ENCODE data around the gene MELK.

MELK gene

DNA sequence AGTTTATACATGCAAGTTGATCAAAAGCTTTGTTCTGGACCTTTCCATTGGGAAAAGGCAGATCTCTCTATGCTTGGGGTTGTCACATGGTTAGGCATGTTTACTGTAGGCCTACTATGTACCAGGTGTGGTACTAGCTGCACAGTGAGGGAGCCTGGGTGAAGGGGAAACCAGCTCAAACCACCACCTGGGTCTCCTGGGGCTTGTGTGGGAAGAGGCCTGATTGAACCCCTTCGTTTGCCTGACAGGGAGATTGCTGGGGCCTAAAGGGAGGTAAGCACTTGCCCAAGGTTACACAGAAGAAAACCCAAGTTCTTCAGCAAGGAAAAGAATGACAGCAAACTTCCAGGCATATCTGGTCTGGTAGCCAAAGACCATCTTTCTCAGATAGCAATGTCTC is 145.9 kb downstream of the MELK start:
- no peak overlapping the region for H3K4me3 ChIP-seq (ENCODE audit: low read length)
- TF ChIP-seq EZH2phosphoT487 (IDR thresholded peaks at IDR 0.05; ENCODE audit: low read length) (no peak), EZH2 (optimal IDR thresholded peaks at IDR 0.05; ENCODE audit: low read depth, low read length) (no peak)
- TF ChIP-seq, protein P1, sequence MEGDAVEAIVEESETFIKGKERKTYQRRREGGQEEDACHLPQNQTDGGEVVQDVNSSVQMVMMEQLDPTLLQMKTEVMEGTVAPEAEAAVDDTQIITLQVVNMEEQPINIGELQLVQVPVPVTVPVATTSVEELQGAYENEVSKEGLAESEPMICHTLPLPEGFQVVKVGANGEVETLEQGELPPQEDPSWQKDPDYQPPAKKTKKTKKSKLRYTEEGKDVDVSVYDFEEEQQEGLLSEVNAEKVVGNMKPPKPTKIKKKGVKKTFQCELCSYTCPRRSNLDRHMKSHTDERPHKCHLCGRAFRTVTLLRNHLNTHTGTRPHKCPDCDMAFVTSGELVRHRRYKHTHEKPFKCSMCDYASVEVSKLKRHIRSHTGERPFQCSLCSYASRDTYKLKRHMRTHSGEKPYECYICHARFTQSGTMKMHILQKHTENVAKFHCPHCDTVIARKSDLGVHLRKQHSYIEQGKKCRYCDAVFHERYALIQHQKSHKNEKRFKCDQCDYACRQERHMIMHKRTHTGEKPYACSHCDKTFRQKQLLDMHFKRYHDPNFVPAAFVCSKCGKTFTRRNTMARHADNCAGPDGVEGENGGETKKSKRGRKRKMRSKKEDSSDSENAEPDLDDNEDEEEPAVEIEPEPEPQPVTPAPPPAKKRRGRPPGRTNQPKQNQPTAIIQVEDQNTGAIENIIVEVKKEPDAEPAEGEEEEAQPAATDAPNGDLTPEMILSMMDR (IDR thresholded peaks at IDR 0.05; ENCODE audit: low read length), result no peak
- no peak for DNase-seq
- no peaks in the 10 kb centered on the region for H3K9me2 ChIP-seq (replicated peaks; ENCODE audit: insufficient read depth, low read length)
- H3K9me3 ChIP-seq (replicated peaks; ENCODE audit: insufficient read depth, low read length), result no peaks in the 10 kb centered on the region
- H3K9ac ChIP-seq (ENCODE audit: low read length), result no peak overlapping the region
- no peaks in the 10 kb centered on the region for H3K36me3 ChIP-seq (replicated peaks; ENCODE audit: insufficient read depth, low read length)
- H3K27ac ChIP-seq (ENCODE audit: low read length), result no peak overlapping the region
- no peaks in the 10 kb centered on the region for H3F3A ChIP-seq (ENCODE audit: insufficient read depth, low read length)
- no peaks in the 10 kb centered on the region for H3K4me1 ChIP-seq (ENCODE audit: low read length)
- no peaks in the 10 kb centered on the region for H4K20me1 ChIP-seq (ENCODE audit: insufficient read depth, low read length)
- no peak overlapping the region for H3K4me2 ChIP-seq (ENCODE audit: low read depth, low read length)
- H2AFZ ChIP-seq (ENCODE audit: low read length), result no peak overlapping the region
- H3K27me3 ChIP-seq (replicated peaks; ENCODE audit: insufficient read depth, low read length), result no peaks in the 10 kb centered on the region
- H3K79me2 ChIP-seq (ENCODE audit: low read length), result no peaks in the 10 kb centered on the region

DNA sequence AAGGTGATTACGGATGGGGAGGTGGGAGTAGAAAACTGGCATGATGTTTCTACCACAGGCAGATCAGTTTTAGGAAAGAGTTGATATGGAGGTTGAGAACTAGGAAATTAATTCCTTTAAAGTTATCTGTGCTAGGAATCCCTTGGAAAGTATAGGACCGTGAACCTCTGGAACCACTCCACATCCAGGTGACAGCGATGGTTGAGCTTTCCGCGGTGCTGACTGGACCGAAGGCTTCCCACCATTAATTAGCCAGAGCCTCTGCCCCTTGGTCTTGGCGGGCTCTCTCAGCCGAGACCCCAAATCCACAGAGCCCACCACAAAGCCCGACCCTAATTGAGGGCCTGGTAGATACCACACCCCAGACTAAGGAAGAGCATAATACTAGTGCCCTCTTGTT is 147.3 kb downstream of the MELK start:
- Histone ChIP-seq H3K9me2 (replicated peaks; ENCODE audit: insufficient read depth, low read length) (no peaks in the 10 kb centered on the region), H3K9me3 (replicated peaks; ENCODE audit: insufficient read depth, low read length) (no peaks in the 10 kb centered on the region), H3K36me3 (replicated peaks; ENCODE audit: insufficient read depth, low read length) (no peaks in the 10 kb centered on the region), H3K27ac (ENCODE audit: low read length) (no peak overlapping the region), H3K27me3 (replicated peaks; ENCODE audit: insufficient read depth, low read length) (no peaks in the 10 kb centered on the region), H4K20me1 (ENCODE audit: insufficient read depth, low read length) (no peaks in the 10 kb centered on the region), H3K4me3 (ENCODE audit: low read length) (no peak overlapping the region), H3K9ac (ENCODE audit: low read length) (no peak overlapping the region), H3F3A (ENCODE audit: insufficient read depth, low read length) (no peaks in the 10 kb centered on the region), H2AFZ (ENCODE audit: low read length) (no peak overlapping the region), H3K79me2 (ENCODE audit: low read length) (no peaks in the 10 kb centered on the region), H3K4me2 (ENCODE audit: low read depth, low read length) (no peak overlapping the region), H3K4me1 (ENCODE audit: low read length) (no peaks in the 10 kb centered on the region)
- no peak for DNase-seq
- TF ChIP-seq EZH2 (optimal IDR thresholded peaks at IDR 0.05; ENCODE audit: low read depth, low read length), result no peak
- TF ChIP-seq EZH2phosphoT487 (IDR thresholded peaks at IDR 0.05; ENCODE audit: low read length), result no peak
- TF ChIP-seq, protein P1 (IDR thresholded peaks at IDR 0.05; ENCODE audit: low read length), result no peak

DNA sequence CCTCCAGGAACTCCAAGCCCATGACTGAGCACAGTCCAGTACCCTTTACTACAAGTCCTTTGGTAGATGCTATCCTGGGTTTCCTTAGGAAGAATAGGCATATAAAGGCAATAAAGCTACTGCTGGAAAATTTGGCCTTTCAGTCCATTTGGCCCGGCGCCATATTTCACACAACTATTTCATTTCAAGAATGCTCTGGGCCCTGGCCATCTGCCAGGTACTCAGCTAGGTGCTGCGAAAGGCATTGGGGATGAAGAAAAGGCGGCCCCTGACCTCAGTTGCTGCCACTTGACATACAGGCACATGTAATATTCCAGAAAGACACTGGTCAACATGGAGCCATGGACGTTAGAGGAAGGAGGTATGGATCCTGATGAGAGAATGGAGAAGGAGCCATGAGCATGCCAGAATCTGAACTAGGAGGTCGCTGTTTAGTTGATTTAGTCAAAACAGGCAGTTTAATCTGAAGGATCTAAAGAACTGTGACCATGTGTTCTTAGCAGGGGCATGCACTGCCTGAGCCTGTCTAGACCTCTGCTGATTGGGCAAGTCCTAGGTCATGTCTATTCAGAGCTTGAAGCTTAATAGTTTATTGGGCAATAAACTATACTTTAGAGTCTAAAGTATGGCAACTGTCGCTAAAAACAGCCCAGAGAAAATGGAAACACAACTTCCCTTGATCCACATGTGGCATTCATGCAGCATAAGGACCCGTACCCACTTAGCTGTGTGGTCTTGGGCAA is 149.3 kb downstream of the MELK start:
- DNase-seq, result no peak
- Histone ChIP-seq H3K4me2 (ENCODE audit: low read depth, low read length) (no peak overlapping the region), H3K27me3 (replicated peaks; ENCODE audit: insufficient read depth, low read length) (no peaks in the 10 kb centered on the region), H3K9me3 (replicated peaks; ENCODE audit: insufficient read depth, low read length) (no peaks in the 10 kb centered on the region), H4K20me1 (ENCODE audit: insufficient read depth, low read length) (no peaks in the 10 kb centered on the region), H3K27ac (ENCODE audit: low read length) (no peak overlapping the region), H3K4me1 (ENCODE audit: low read length) (no peaks in the 10 kb centered on the region), H3K9ac (ENCODE audit: low read length) (no peak overlapping the region), H3K79me2 (ENCODE audit: low read length) (no peaks in the 10 kb centered on the region), H3K36me3 (replicated peaks; ENCODE audit: insufficient read depth, low read length) (no peaks in the 10 kb centered on the region), H3K4me3 (ENCODE audit: low read length) (no peak overlapping the region), H3K9me2 (replicated peaks; ENCODE audit: insufficient read depth, low read length) (no peaks in the 10 kb centered on the region), H2AFZ (ENCODE audit: low read length) (no peak overlapping the region), H3F3A (ENCODE audit: insufficient read depth, low read length) (no peaks in the 10 kb centered on the region)
- no peak for TF ChIP-seq EZH2 (optimal IDR thresholded peaks at IDR 0.05; ENCODE audit: low read depth, low read length)
- no peak for TF ChIP-seq EZH2phosphoT487 (IDR thresholded peaks at IDR 0.05; ENCODE audit: low read length)
- TF ChIP-seq, protein P1 (IDR thresholded peaks at IDR 0.05; ENCODE audit: low read length), result no peak
